ENCODE measurements around the gene EMX2. TPM values are rescaled to one million over a fixed set of nuclear protein-coding genes. Genes with fewer than 3 reads are reported as not detected.

EMX2 gene
- total RNA-seq, 1 experiment from 2014 or later = not detected

GRCh38 chr10:117550076-117550475 lies 7.5 kb downstream of the EMX2 start:
- peaks cover 100% of the 10 kb centered on the region for H3K27me3 ChIP-seq (replicated peaks; ENCODE audit: insufficient read depth, low read depth, low read length, poor library complexity)
- TF ChIP-seq CTCF (conservative IDR thresholded peaks at IDR 0.05; ENCODE audit: low read depth, low read length) (no peak), EZH2 (IDR thresholded peaks at IDR 0.05; ENCODE audit: borderline replicate concordance, low read depth, low read length, poor library complexity, severe bottlenecking) (peak; percentile 75)
- intact Hi-C loops (cut with micrococcal nuclease; ENCODE audit: unreplicated experiment) = no loop called here
- ChIA-PET CTCF (interaction anchor here (1.8 kb wide), 1 partner anchor 12 kb away, joined by 7 read pairs; no protein-coding TSS in a partner anchor), POLR2A (ENCODE audit: low non-redundant PET) (no interaction called here)
- no peak overlapping the region for H3K27ac ChIP-seq (ENCODE audit: low read depth, low read length, poor library complexity, severe bottlenecking)
- H3K4me1 ChIP-seq (ENCODE audit: insufficient read depth, low read length, poor library complexity, severe bottlenecking) = peaks cover 2% of the 10 kb centered on the region
- no peaks in the 10 kb centered on the region for H3K36me3 ChIP-seq (ENCODE audit: insufficient read depth, low read length, poor library complexity, severe bottlenecking)
- H3K4me3 ChIP-seq (ENCODE audit: low read depth, low read length, poor library complexity, severe bottlenecking) = no peak overlapping the region
- BruUV-seq (replicated peaks) = no TSS peak
- no peaks in the 10 kb centered on the region for H3K9me3 ChIP-seq (ENCODE audit: low read depth, low read length, poor library complexity, severe bottlenecking)
- no peak for DNase-seq (ENCODE audit: low spot score)

- Histone ChIP-seq H3K4me3 (ENCODE audit: low read depth, low read length, poor library complexity, severe bottlenecking) (no peak overlapping the region), H3K4me1 (ENCODE audit: insufficient read depth, low read length, poor library complexity, severe bottlenecking) (no peaks in the 10 kb centered on the region)
Observed at GRCh38 chr10:117550599-117551329, 8.2 kb downstream of the EMX2 start.

More at GRCh38 chr10:117550599-117551329, 8.2 kb downstream of the EMX2 start:
- no TSS peak for BruUV-seq (replicated peaks)
- TF ChIP-seq EZH2 (IDR thresholded peaks at IDR 0.05; ENCODE audit: borderline replicate concordance, low read depth, low read length, poor library complexity, severe bottlenecking) (peak; percentile 79), CTCF (conservative IDR thresholded peaks at IDR 0.05; ENCODE audit: low read depth, low read length) (no peak)
- CTCF ChIA-PET = interaction anchor here (1.8 kb wide), 1 partner anchor 13 kb away, joined by 7 read pairs; no protein-coding TSS in a partner anchor
- no peak for DNase-seq (ENCODE audit: low spot score)
- POLR2A ChIA-PET (ENCODE audit: low non-redundant PET) = no interaction called here
- no peaks in the 10 kb centered on the region for H3K9me3 ChIP-seq (ENCODE audit: low read depth, low read length, poor library complexity, severe bottlenecking)
- intact Hi-C loops (cut with micrococcal nuclease; ENCODE audit: unreplicated experiment) = no loop called here
- no peaks in the 10 kb centered on the region for H3K36me3 ChIP-seq (ENCODE audit: insufficient read depth, low read length, poor library complexity, severe bottlenecking)
- no peak overlapping the region for H3K27ac ChIP-seq (ENCODE audit: low read depth, low read length, poor library complexity, severe bottlenecking)
- peaks cover 100% of the 10 kb centered on the region for H3K27me3 ChIP-seq (replicated peaks; ENCODE audit: insufficient read depth, low read depth, low read length, poor library complexity)
